HEK293 (cell line): ENCODE data around the gene KCNQ1.

ENCODE experiments used
- ZSCAN30 ChIP-seq: fragments of 450-650 bp; IDR thresholded peaks from 2 replicates; pipeline ENCODE4 v1.5.1; 2018; ENCODE audit warnings: missing biosample characterization, mild to moderate bottlenecking, missing genetic modification characterization, moderate library complexity
- TF ChIP-seq, protein P1 (sequence below): fragments of 450-650 bp; formaldehyde crosslinking; IDR thresholded peaks from 2 replicates; pipeline ENCODE4 v1.5.1; 2016; ENCODE audit warnings: missing biosample characterization, missing genetic modification characterization

- TF ChIP-seq, protein P1, sequence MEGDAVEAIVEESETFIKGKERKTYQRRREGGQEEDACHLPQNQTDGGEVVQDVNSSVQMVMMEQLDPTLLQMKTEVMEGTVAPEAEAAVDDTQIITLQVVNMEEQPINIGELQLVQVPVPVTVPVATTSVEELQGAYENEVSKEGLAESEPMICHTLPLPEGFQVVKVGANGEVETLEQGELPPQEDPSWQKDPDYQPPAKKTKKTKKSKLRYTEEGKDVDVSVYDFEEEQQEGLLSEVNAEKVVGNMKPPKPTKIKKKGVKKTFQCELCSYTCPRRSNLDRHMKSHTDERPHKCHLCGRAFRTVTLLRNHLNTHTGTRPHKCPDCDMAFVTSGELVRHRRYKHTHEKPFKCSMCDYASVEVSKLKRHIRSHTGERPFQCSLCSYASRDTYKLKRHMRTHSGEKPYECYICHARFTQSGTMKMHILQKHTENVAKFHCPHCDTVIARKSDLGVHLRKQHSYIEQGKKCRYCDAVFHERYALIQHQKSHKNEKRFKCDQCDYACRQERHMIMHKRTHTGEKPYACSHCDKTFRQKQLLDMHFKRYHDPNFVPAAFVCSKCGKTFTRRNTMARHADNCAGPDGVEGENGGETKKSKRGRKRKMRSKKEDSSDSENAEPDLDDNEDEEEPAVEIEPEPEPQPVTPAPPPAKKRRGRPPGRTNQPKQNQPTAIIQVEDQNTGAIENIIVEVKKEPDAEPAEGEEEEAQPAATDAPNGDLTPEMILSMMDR (tag by site-specific recombination) = no peak
- TF ChIP-seq ZSCAN30 (tag by site-specific recombination) = no peak
Observed at GRCh38 chr11:2760196-2760871, 315.5 kb downstream of the KCNQ1 start.
